ENCODE results near the gene USP7. TPM values are rescaled to one million over a fixed set of nuclear protein-coding genes. Genes with fewer than 3 reads are reported as not detected.

The USP7 gene
- total RNA-seq, 1 donor from 2014 or later, result 96.9 TPM

- H4K20me1 ChIP-seq (ENCODE audit: insufficient read depth, low read length), result peaks cover 94% of the 10 kb centered on the region
- H3K9ac ChIP-seq (ENCODE audit: low read length), result no peak overlapping the region
- peaks cover 26% of the 10 kb centered on the region for H3K36me3 Mint-ChIP-seq (ENCODE audit: low read depth, unreplicated experiment)
- TF ChIP-seq CTCF (IDR thresholded peaks at IDR 0.05; ENCODE audit: insufficient read depth, low read depth, low read length) (no peak), EZH2 (IDR thresholded peaks at IDR 0.05; ENCODE audit: insufficient read depth, low read length) (no peak)
- peak overlapping the region; percentile 50 for H3K4me3 Mint-ChIP-seq (ENCODE audit: unreplicated experiment)
- H2AFZ ChIP-seq (ENCODE audit: low read depth, low read length), result no peak overlapping the region
- H3K4me1 ChIP-seq (ENCODE audit: insufficient read depth, low read length), result peaks cover 33% of the 10 kb centered on the region
- no peaks in the 10 kb centered on the region for H3K9me3 ChIP-seq (ENCODE audit: insufficient read depth, low read depth, low read length)
- no peak overlapping the region for H3K4me2 ChIP-seq (ENCODE audit: low read length)
- no peaks in the 10 kb centered on the region for H3K27me3 ChIP-seq (ENCODE audit: insufficient read depth, low read length)
- H3K27ac Mint-ChIP-seq (ENCODE audit: unreplicated experiment), result peak overlapping the region; percentile 83
- DNase-seq (ENCODE audit: low read depth), result no peak
- H3K9me3 Mint-ChIP-seq (ENCODE audit: unreplicated experiment), result no peaks in the 10 kb centered on the region
- peaks cover 35% of the 10 kb centered on the region for H3K4me1 Mint-ChIP-seq (ENCODE audit: low read depth, unreplicated experiment)
- H3K36me3 ChIP-seq (ENCODE audit: insufficient read depth, low read length), result peaks cover 34% of the 10 kb centered on the region
- FAIRE-seq, result no peak
- H3K27me3 Mint-ChIP-seq (ENCODE audit: low read depth, unreplicated experiment), result no peaks in the 10 kb centered on the region
- peaks cover 6% of the 10 kb centered on the region for H3K79me2 ChIP-seq (ENCODE audit: insufficient read depth, low read length)
- no peak overlapping the region for H3K4me3 ChIP-seq (ENCODE audit: insufficient read depth, low read depth, low read length)
- H3K27ac ChIP-seq (ENCODE audit: low read depth, low read length), result no peak overlapping the region
Measured at GRCh38 chr16:8851761-8852403, 111.8 kb downstream of the USP7 start.

- FAIRE-seq, result no peak
- Histone ChIP-seq H3K9me3 (ENCODE audit: insufficient read depth, low read depth, low read length) (no peaks in the 10 kb centered on the region), H3K4me1 (ENCODE audit: insufficient read depth, low read length) (peaks cover 33% of the 10 kb centered on the region), H4K20me1 (ENCODE audit: insufficient read depth, low read length) (peaks cover 94% of the 10 kb centered on the region), H2AFZ (ENCODE audit: low read depth, low read length) (no peak overlapping the region), H3K27ac (ENCODE audit: low read depth, low read length) (peak overlapping the region; percentile 65), H3K9ac (ENCODE audit: low read length) (peak overlapping the region; percentile 35), H3K36me3 (ENCODE audit: insufficient read depth, low read length) (peaks cover 26% of the 10 kb centered on the region), H3K27me3 (ENCODE audit: insufficient read depth, low read length) (no peaks in the 10 kb centered on the region), H3K4me2 (ENCODE audit: low read length) (peak overlapping the region; percentile 64), H3K79me2 (ENCODE audit: insufficient read depth, low read length) (peaks cover 20% of the 10 kb centered on the region), H3K4me3 (ENCODE audit: insufficient read depth, low read depth, low read length) (no peak overlapping the region)
- Mint-ChIP-seq H3K36me3 (ENCODE audit: low read depth, unreplicated experiment) (peaks cover 26% of the 10 kb centered on the region), H3K27ac (ENCODE audit: unreplicated experiment) (peak overlapping the region; percentile 94), H3K27me3 (ENCODE audit: low read depth, unreplicated experiment) (no peaks in the 10 kb centered on the region), H3K9me3 (ENCODE audit: unreplicated experiment) (no peaks in the 10 kb centered on the region), H3K4me3 (ENCODE audit: unreplicated experiment) (peak overlapping the region; percentile 40), H3K4me1 (ENCODE audit: low read depth, unreplicated experiment) (peaks cover 33% of the 10 kb centered on the region)
- DNase-seq (ENCODE audit: low read depth), result peak; percentile 68
- TF ChIP-seq CTCF (IDR thresholded peaks at IDR 0.05; ENCODE audit: insufficient read depth, low read depth, low read length), result no peak
- TF ChIP-seq EZH2 (IDR thresholded peaks at IDR 0.05; ENCODE audit: insufficient read depth, low read length), result no peak
Measured at GRCh38 chr16:8850279-8850885, 113.3 kb downstream of the USP7 start.

All from astrocyte (in vitro differentiated cells and primary cell).